Mammary epithelial cell (primary cell): ENCODE measurements around the gene EPOP.

Experiments
- CTCF ChIP-seq, 2 donors: IDR thresholded peaks in 1 of 2; conservative IDR thresholded peaks in 1 of 2; 2 replicates each; pipeline ENCODE4 v1.5.1; 2011 to 2012; ENCODE audit warnings: inconsistent platforms in 2 of 2, low read length in 2 of 2, mild to moderate bottlenecking in 2 of 2, control low read depth in 1 of 2, low read depth in 1 of 2; ENCODE audit not compliant: insufficient read depth in 1 of 2; ENCODE audit errors: extremely low read depth in 1 of 2
- EZH2 ChIP-seq: IDR thresholded peaks from 2 replicates; pipeline ENCODE4 v1.6.1; 2012; ENCODE audit warnings: low read length, inconsistent platforms, borderline replicate concordance

GRCh38 chr17:38690386-38690785, 15.6 kb upstream of the EPOP start:
- TF ChIP-seq EZH2 (no peak), CTCF (conservative IDR thresholded peaks at IDR 0.05 in 1 of 2, IDR thresholded peaks at IDR 0.05 in 1 of 2; ENCODE audit: extremely low read depth in 1 of 2, insufficient read depth in 1 of 2, low read depth in 1 of 2, low read length in 2 of 2) (no peak)
